Ovary (tissue), 9 donors: Measurements from ENCODE around the gene SLC1A4. TPM values are rescaled to one million over a fixed set of nuclear protein-coding genes. Genes with fewer than 3 reads are reported as not detected.
"Not testable (repeated sequence)": the region's sequence is repeated elsewhere in the genome, so short reads cannot be mapped to it uniquely, and the experiment has no call there.

Experiments
- DNase-seq, 5 donors: peaks; one replicate each; pipeline ENCODE4 v3.0.0-alpha.2; 2019 to 2020
- H3K27ac ChIP-seq, 2 donors: fragments of 200-600 bp; one replicate each; pipeline versions ENCODE4 v1.5.1 to v1.8.0; 2019 to 2022
- H3K27me3 ChIP-seq: fragments of 200-600 bp; one replicate; pipeline ENCODE4 v1.8.0; 2022
- H3K36me3 ChIP-seq: fragments of 200-600 bp; sonication (generic); one replicate; pipeline ENCODE4 v1.5.1; 2019
- H3K4me1 ChIP-seq: one replicate; pipeline ENCODE4 v1.8.1; 2013; ENCODE audit warnings: mild to moderate bottlenecking, moderate library complexity; ENCODE audit not compliant: insufficient read depth
- H3K4me3 ChIP-seq: fragments of 200-600 bp; sonication (generic); one replicate; pipeline ENCODE4 v1.5.1; 2017
- H3K9me3 ChIP-seq, 2 donors: fragments of 200-600 bp in 1 of 2; sonication (generic) in 1 of 2; one replicate each; pipeline versions ENCODE4 v1.5.1 to v1.8.1; 2013 to 2019; ENCODE audit warnings: mild to moderate bottlenecking in 1 of 2, moderate library complexity in 1 of 2
- EP300 ChIP-seq: sonication (generic); formaldehyde crosslinking; IDR thresholded peaks from one replicate; pipeline ENCODE4 v1.6.1; 2017; ENCODE audit warnings: antibody characterized with exemption
- POLR2A ChIP-seq: fragments of 450-650 bp; IDR thresholded peaks from one replicate; pipeline ENCODE4 v1.6.1; 2017; ENCODE audit warnings: antibody characterized with exemption, mild to moderate bottlenecking, moderate library complexity
- WGBS, 3 donors: extraction: QIAGEN DNeasy Blood & Tissue Kit in 1 of 3; methylation state at CpG; one replicate each; pipeline versions ENCODE4 v1.1.5 to v1.1.7; 2013 to 2017; 5-methylcytosine and 5-hydroxymethylcytosine counted together
- intact Hi-C, 4 donors: fragments of 100-400 bp; cut with DNase I; formaldehyde crosslinking; loops; one replicate each; pipeline versions ENCODE4 v1.11.0 to v1.15.1; 2022 to 2023
- polyA plus RNA-seq, 2 donors: library from polyadenylated mRNA; stranded (reverse); fragments of 200-250 nt in 1 of 2; fragments of 350-450 nt in 1 of 2; fragmentation: Illumina TruSeq in 1 of 2; extraction: RNeasy Lipid Tissue Mini Kit (QIAGEN cat#74804) in 1 of 2; gene quantifications; one replicate each; pipeline ENCODE4 v1.2.3, GENCODE V29; 2013 to 2014
- total RNA-seq, 7 donors: library from RNA; depleted of rRNA in 2 of 7; stranded (reverse); fragments of >200 nt in 2 of 7; fragmentation: NEBNext Ultra II Directional in 3 of 7; extraction: Animal tissue kit (Norgen Biotek cat#: 25700) in 3 of 7; gene quantifications; one replicate each; pipeline versions ENCODE4 v1.1.0 to v1.2.4, GENCODE V29; 2016 to 2023
- TF ChIP-seq, protein P1 (sequence below), 3 donors: fragments of 450-650 bp in 2 of 3; fragments of 200-600 bp in 1 of 3; IDR thresholded peaks; one replicate each; pipeline versions ENCODE4 v1.5.1 to v1.8.0; 2016 to 2022; ENCODE audit warnings: antibody characterized with exemption in 3 of 3, mild to moderate bottlenecking in 1 of 3
- donor health status: DM: no; HTN: no; CAD: no; lungs with moderate emphysema.
- donor health status: DM: no; HTN: no; CAD: no.
- donor health status: Bipolar disorder and iron deficiency.
- donor health status: DM: yes; HTN: yes; CAD: no.
- donor health status: DM: no; HTN: no; CAD: no.
- donor health status: DM: yes; HTN: yes; CAD: no.

SLC1A4 gene
- total and polyA plus RNA-seq, 9 donors = 5.3 to 51.1 (median 21.3) TPM

DNA sequence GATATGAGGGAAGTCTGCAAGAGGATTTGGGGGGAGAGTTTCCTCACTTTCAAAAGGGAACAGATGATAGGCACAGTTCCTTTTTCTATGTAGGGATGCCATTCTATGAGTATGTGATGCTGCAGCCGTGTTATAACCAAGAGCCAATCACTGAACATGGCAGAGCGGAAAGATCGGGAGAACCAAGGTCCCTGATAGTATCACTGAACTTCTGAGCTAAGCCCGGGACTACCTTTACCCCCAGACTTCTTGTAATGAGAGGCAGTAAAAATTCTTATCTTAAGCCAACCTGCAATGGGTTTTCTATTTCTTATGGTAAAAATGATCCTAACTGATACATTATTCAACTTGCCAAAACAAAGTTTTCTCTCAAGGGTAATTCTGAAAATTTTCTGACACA, 21.6 kb upstream of the SLC1A4 start:
- no peaks in the 10 kb centered on the region for H3K9me3 ChIP-seq
- H3K4me1 ChIP-seq = peaks cover 1% of the 10 kb centered on the region
- H3K27me3 ChIP-seq = no peaks in the 10 kb centered on the region
- 90 to 99% (median 97%) methylated on average over 4 of the region's 4 CpGs for WGBS, 3 donors
- no peak for DNase-seq
- no peak overlapping the region for H3K27ac ChIP-seq
- intact Hi-C loops = no loop called here
- no peak overlapping the region for H3K4me3 ChIP-seq
- H3K36me3 ChIP-seq = no peaks in the 10 kb centered on the region
- TF ChIP-seq, protein P1, sequence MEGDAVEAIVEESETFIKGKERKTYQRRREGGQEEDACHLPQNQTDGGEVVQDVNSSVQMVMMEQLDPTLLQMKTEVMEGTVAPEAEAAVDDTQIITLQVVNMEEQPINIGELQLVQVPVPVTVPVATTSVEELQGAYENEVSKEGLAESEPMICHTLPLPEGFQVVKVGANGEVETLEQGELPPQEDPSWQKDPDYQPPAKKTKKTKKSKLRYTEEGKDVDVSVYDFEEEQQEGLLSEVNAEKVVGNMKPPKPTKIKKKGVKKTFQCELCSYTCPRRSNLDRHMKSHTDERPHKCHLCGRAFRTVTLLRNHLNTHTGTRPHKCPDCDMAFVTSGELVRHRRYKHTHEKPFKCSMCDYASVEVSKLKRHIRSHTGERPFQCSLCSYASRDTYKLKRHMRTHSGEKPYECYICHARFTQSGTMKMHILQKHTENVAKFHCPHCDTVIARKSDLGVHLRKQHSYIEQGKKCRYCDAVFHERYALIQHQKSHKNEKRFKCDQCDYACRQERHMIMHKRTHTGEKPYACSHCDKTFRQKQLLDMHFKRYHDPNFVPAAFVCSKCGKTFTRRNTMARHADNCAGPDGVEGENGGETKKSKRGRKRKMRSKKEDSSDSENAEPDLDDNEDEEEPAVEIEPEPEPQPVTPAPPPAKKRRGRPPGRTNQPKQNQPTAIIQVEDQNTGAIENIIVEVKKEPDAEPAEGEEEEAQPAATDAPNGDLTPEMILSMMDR (IDR thresholded peaks at IDR 0.05) = no peak
- TF ChIP-seq POLR2A (no peak), EP300 (no peak)

DNA sequence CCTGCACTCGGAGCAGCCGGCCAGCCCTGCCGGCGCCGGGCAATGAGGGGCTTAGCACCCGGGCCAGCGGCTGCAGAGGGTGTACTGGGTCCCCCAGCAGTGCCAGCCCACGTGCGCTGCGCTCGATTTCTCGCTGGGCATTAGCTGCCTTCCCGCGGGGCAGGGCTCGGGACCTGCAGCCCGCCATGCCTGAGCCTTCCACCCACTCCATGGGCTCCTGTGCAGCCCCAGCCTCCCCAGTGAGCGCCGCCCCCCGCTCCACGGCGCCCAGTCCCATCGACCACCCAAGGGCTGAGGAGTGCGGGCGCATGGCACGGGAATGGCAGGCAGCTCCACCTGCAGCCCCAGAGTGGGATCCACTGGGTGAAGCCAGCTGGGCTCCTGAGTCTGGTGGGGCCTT, 20.1 kb upstream of the SLC1A4 start:
- H3K9me3 ChIP-seq, H3K27ac ChIP-seq, H3K4me3 ChIP-seq, intact Hi-C loops, H3K27me3 ChIP-seq, DNase-seq, H3K36me3 ChIP-seq, H3K4me1 ChIP-seq: not testable (repeated sequence)
- WGBS, 3 donors = 97 to 98% (median 98%) methylated on average over 23 to 25 of the region's 25 CpGs

- Histone ChIP-seq H3K36me3 (no peaks in the 10 kb centered on the region), H3K27me3 (no peaks in the 10 kb centered on the region), H3K4me3 (no peak overlapping the region), H3K4me1 (peaks cover 5% of the 10 kb centered on the region), H3K9me3 (no peaks in the 10 kb centered on the region), H3K27ac (no peak overlapping the region)
- no peak for DNase-seq
- 86 to 89% (median 87%) methylated on average over 2 of the region's 2 CpGs for WGBS, 3 donors
- intact Hi-C loops = no loop called here
- TF ChIP-seq POLR2A (no peak), EP300 (no peak)
- TF ChIP-seq, protein P1 (IDR thresholded peaks at IDR 0.05) = no peak
Measured at GRCh38 chr2:64970495-64970894, 18.7 kb upstream of the SLC1A4 start.

DNA sequence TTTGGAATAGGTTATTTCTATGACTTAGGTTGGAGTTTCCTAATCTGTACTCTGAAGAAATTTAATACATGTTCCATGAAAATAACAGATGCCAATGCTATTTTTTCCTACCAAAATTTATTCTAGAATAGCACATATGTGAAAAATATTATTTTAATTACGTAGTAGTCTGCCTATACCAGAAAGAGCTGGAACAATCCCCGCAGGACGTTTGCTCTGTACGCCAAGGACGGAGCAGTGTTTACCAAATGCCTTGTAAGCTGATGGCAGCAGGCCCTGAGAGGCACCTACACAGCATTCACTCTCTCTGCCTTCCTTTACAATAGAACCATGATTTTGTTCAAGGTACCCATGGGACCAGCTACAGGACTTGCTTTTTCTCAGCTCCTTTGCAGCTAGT, 16.8 kb upstream of the SLC1A4 start:
- Histone ChIP-seq H3K4me1 (peaks cover 4% of the 10 kb centered on the region), H3K27ac (no peak overlapping the region), H3K27me3 (no peaks in the 10 kb centered on the region), H3K4me3 (no peak overlapping the region), H3K36me3 (no peaks in the 10 kb centered on the region), H3K9me3 (no peaks in the 10 kb centered on the region)
- TF ChIP-seq POLR2A = no peak
- intact Hi-C loops = no loop called here
- no peak for DNase-seq
- WGBS, 3 donors = 91 to 96% (median 92%) methylated on average over 5 of the region's 5 CpGs

GRCh38 chr2:64972876-64973275, 16.3 kb upstream of the SLC1A4 start:
- WGBS, 3 donors = 79 to 95% (median 86%) methylated on average over 1 of the region's 1 CpG
- DNase-seq = no peak
- no peak for TF ChIP-seq EP300
- TF ChIP-seq POLR2A = no peak
- Histone ChIP-seq H3K27ac (no peak overlapping the region), H3K9me3 (no peaks in the 10 kb centered on the region), H3K27me3 (no peaks in the 10 kb centered on the region), H3K36me3 (no peaks in the 10 kb centered on the region), H3K4me3 (no peak overlapping the region), H3K4me1 (peaks cover 4% of the 10 kb centered on the region)
- intact Hi-C loops = no loop called here

DNA sequence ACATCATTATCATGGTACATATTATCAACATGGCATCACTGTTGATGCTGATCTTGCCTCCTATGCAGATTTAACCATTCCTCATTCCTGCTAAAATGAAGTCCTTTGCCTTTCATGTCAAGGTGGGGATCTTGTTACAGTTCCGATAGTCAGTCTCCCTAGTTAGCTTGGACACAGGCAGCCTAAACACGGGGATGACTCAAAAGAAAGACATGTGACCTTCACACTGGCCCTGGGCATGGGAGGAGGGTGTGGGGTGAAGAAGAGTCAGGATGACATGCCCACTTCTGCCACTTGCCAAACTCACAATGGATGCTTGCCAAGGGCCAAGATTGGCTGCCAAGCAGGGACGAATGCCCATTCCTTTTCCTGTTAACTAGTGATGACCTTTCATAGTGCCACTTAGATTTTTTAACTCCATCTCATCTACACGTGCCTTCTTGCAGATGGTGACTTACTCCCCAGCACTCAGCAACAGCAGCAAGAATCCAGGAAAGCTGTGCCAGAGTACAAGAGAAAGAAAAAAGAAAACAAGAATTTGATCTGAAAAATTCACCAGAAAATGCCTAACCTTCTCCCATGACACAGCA, 13.9 kb upstream of the SLC1A4 start:
- no peaks in the 10 kb centered on the region for H3K9me3 ChIP-seq
- DNase-seq = peak in 3 of 5 donors; percentile 20 to 52 (median 25)
- WGBS, 3 donors = 2 to 10% (median 6%) methylated on average over 4 of the region's 4 CpGs
- no peak overlapping the region for H3K27ac ChIP-seq
- TF ChIP-seq POLR2A (no peak), EP300 (no peak)
- TF ChIP-seq, protein P1 (IDR thresholded peaks at IDR 0.05) = no peak
- H3K36me3 ChIP-seq = no peaks in the 10 kb centered on the region
- intact Hi-C loops = no loop called here
- H3K4me3 ChIP-seq = no peak overlapping the region
- H3K27me3 ChIP-seq = no peaks in the 10 kb centered on the region
- peaks cover 4% of the 10 kb centered on the region for H3K4me1 ChIP-seq
